ENCODE results near the gene CASS4. TPM values are rescaled to one million over a fixed set of nuclear protein-coding genes. Genes with fewer than 3 reads are reported as not detected.

CASS4 gene
- total RNA-seq, 1 donor from 2014 or later = 2.3 TPM

DNA sequence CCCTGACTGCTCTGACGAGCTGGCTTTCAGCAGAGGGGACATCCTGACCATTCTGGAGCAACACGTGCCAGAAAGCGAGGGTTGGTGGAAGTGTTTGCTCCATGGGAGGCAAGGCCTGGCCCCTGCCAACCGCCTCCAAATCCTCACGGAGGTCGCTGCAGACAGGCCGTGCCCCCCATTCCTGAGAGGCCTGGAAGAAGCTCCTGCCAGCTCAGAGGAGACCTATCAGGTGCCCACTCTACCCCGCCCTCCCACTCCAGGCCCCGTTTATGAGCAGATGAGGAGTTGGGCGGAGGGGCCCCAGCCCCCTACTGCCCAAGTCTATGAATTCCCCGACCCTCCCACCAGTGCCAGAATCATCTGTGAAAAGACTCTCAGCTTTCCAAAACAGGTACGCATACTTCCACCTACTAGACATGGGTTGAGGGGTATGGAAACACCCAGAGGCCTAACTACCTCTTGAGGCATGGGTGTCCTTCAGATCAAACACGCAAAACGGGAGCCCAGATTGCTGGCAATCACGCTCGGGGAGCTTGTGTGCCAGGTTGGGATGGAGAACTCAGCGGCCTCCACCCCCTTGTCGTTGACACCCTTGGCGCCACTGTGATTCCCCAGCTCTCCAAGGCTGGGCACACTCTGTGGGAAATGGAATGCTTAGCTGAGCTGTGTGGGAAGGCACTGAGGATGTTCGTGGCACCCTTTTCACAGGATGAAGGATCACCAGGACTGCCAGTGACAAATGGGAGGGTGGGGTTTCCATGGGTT is 25.3 kb downstream of the CASS4 start:
- Mint-ChIP-seq H3K27ac (ENCODE audit: unreplicated experiment) (peak overlapping the region; percentile 14), H3K4me3 (ENCODE audit: unreplicated experiment) (no peak overlapping the region), H3K4me1 (ENCODE audit: low read depth, unreplicated experiment) (peaks cover 27% of the 10 kb centered on the region), H3K36me3 (ENCODE audit: low read depth, unreplicated experiment) (no peaks in the 10 kb centered on the region), H3K9me3 (ENCODE audit: unreplicated experiment) (peaks cover 4% of the 10 kb centered on the region), H3K27me3 (ENCODE audit: low read depth, unreplicated experiment) (no peaks in the 10 kb centered on the region)
- Histone ChIP-seq H3K9ac (ENCODE audit: low read length) (no peak overlapping the region), H3K27ac (ENCODE audit: low read depth, low read length) (no peak overlapping the region), H3K79me2 (ENCODE audit: insufficient read depth, low read length) (no peaks in the 10 kb centered on the region), H3K4me2 (ENCODE audit: low read length) (no peak overlapping the region), H2AFZ (ENCODE audit: low read depth, low read length) (no peak overlapping the region), H3K27me3 (ENCODE audit: insufficient read depth, low read length) (no peaks in the 10 kb centered on the region), H3K36me3 (ENCODE audit: insufficient read depth, low read length) (no peaks in the 10 kb centered on the region), H3K4me3 (ENCODE audit: insufficient read depth, low read depth, low read length) (no peak overlapping the region), H3K9me3 (ENCODE audit: insufficient read depth, low read depth, low read length) (no peaks in the 10 kb centered on the region), H3K4me1 (ENCODE audit: insufficient read depth, low read length) (peaks cover 34% of the 10 kb centered on the region), H4K20me1 (ENCODE audit: insufficient read depth, low read length) (no peaks in the 10 kb centered on the region)
- TF ChIP-seq EZH2 (IDR thresholded peaks at IDR 0.05; ENCODE audit: insufficient read depth, low read length) = no peak
- TF ChIP-seq, protein P1, sequence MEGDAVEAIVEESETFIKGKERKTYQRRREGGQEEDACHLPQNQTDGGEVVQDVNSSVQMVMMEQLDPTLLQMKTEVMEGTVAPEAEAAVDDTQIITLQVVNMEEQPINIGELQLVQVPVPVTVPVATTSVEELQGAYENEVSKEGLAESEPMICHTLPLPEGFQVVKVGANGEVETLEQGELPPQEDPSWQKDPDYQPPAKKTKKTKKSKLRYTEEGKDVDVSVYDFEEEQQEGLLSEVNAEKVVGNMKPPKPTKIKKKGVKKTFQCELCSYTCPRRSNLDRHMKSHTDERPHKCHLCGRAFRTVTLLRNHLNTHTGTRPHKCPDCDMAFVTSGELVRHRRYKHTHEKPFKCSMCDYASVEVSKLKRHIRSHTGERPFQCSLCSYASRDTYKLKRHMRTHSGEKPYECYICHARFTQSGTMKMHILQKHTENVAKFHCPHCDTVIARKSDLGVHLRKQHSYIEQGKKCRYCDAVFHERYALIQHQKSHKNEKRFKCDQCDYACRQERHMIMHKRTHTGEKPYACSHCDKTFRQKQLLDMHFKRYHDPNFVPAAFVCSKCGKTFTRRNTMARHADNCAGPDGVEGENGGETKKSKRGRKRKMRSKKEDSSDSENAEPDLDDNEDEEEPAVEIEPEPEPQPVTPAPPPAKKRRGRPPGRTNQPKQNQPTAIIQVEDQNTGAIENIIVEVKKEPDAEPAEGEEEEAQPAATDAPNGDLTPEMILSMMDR (IDR thresholded peaks at IDR 0.05; ENCODE audit: insufficient read depth, low read depth, low read length) = no peak
- FAIRE-seq (no peak), DNase-seq (ENCODE audit: low read depth) (no peak)

DNA sequence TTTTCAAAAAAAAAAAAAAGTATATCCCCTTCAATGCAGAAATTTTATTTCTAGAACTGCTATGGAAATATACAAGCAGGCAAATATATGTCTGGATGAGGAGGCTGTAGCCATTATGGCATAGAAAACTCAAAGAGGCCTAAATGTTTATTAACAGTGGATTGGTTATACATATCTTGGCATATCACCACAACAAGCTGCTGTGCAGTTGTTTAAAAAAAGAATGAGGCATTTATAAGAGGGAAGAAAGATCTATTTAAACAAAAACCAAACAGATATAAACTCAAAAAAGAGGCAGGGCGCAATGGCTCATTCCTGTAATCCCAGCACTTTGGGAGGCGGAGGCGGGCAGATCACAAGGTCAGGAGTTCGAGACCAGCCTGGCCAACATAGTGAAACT is 26.2 kb downstream of the CASS4 start:
- H3K9me3 Mint-ChIP-seq (ENCODE audit: unreplicated experiment) = peaks cover 2% of the 10 kb centered on the region
- no peaks in the 10 kb centered on the region for H3K36me3 ChIP-seq (ENCODE audit: insufficient read depth, low read length)
- no peaks in the 10 kb centered on the region for H4K20me1 ChIP-seq (ENCODE audit: insufficient read depth, low read length)
- no peak overlapping the region for H3K27ac Mint-ChIP-seq (ENCODE audit: unreplicated experiment)
- H2AFZ ChIP-seq (ENCODE audit: low read depth, low read length) = no peak overlapping the region
- no peak overlapping the region for H3K4me3 Mint-ChIP-seq (ENCODE audit: unreplicated experiment)
- DNase-seq (ENCODE audit: low read depth) (no peak), FAIRE-seq (no peak)
- H3K9ac ChIP-seq (ENCODE audit: low read length) = no peak overlapping the region
- H3K4me1 ChIP-seq (ENCODE audit: insufficient read depth, low read length) = peaks cover 29% of the 10 kb centered on the region
- peaks cover 22% of the 10 kb centered on the region for H3K4me1 Mint-ChIP-seq (ENCODE audit: low read depth, unreplicated experiment)
- no peak overlapping the region for H3K27ac ChIP-seq (ENCODE audit: low read depth, low read length)
- no peaks in the 10 kb centered on the region for H3K79me2 ChIP-seq (ENCODE audit: insufficient read depth, low read length)
- no peak overlapping the region for H3K4me2 ChIP-seq (ENCODE audit: low read length)
- TF ChIP-seq EZH2 (IDR thresholded peaks at IDR 0.05; ENCODE audit: insufficient read depth, low read length) = no peak
- TF ChIP-seq, protein P1 (IDR thresholded peaks at IDR 0.05; ENCODE audit: insufficient read depth, low read depth, low read length) = no peak
- H3K27me3 Mint-ChIP-seq (ENCODE audit: low read depth, unreplicated experiment) = no peaks in the 10 kb centered on the region
- no peaks in the 10 kb centered on the region for H3K27me3 ChIP-seq (ENCODE audit: insufficient read depth, low read length)
- H3K4me3 ChIP-seq (ENCODE audit: insufficient read depth, low read depth, low read length) = no peak overlapping the region
- no peaks in the 10 kb centered on the region for H3K9me3 ChIP-seq (ENCODE audit: insufficient read depth, low read depth, low read length)
- H3K36me3 Mint-ChIP-seq (ENCODE audit: low read depth, unreplicated experiment) = peaks cover 2% of the 10 kb centered on the region

DNA sequence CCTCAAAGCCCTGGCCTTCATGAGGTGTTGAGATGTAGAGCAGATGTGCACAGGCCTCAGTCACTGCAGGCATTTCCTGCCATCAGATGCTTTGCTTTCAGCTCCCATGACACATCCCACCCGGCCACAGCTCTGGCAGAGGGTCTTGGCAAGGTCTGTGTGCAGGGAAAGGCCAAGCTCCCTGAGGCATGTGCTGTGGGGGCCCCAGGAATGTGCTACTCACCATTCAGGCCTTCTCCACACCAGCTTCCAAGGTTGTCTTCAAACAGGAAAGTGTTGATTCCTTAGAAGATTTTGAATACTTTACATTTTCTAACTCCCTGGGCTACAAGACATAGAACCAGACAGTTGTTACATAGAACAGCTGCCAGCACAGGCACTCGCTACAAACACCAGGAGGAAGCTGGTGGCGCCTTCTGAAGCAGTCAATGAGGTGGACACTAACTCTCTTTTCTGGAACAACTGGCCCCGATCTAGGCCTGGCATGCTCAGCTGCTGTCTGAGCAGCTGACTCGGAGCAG is 27.8 kb downstream of the CASS4 start:
- H3K4me1 Mint-ChIP-seq (ENCODE audit: low read depth, unreplicated experiment) = peaks cover 17% of the 10 kb centered on the region
- H3K27ac ChIP-seq (ENCODE audit: low read depth, low read length) = peak overlapping the region; percentile 91

More for the DNA sequence above, 27.8 kb downstream of the CASS4 start:
- peak overlapping the region; percentile 94 for H3K27ac Mint-ChIP-seq (ENCODE audit: unreplicated experiment)
- no peaks in the 10 kb centered on the region for H3K27me3 ChIP-seq (ENCODE audit: insufficient read depth, low read length)
- H3K4me3 ChIP-seq (ENCODE audit: insufficient read depth, low read depth, low read length) = no peak overlapping the region
- no peaks in the 10 kb centered on the region for H3K27me3 Mint-ChIP-seq (ENCODE audit: low read depth, unreplicated experiment)
- no peak for TF ChIP-seq EZH2 (IDR thresholded peaks at IDR 0.05; ENCODE audit: insufficient read depth, low read length)
- TF ChIP-seq, protein P1 (IDR thresholded peaks at IDR 0.05; ENCODE audit: insufficient read depth, low read depth, low read length) = no peak
- DNase-seq (ENCODE audit: low read depth) (peak; percentile 100), FAIRE-seq (peak; percentile 82)
- H3K9ac ChIP-seq (ENCODE audit: low read length) = peak overlapping the region; percentile 70
- no peaks in the 10 kb centered on the region for H3K9me3 ChIP-seq (ENCODE audit: insufficient read depth, low read depth, low read length)
- H3K79me2 ChIP-seq (ENCODE audit: insufficient read depth, low read length) = no peaks in the 10 kb centered on the region
- no peaks in the 10 kb centered on the region for H3K36me3 ChIP-seq (ENCODE audit: insufficient read depth, low read length)
- peak overlapping the region; percentile 64 for H3K4me2 ChIP-seq (ENCODE audit: low read length)
- peak overlapping the region; percentile 68 for H3K4me3 Mint-ChIP-seq (ENCODE audit: unreplicated experiment)
- peak overlapping the region; percentile 19 for H2AFZ ChIP-seq (ENCODE audit: low read depth, low read length)
- no peaks in the 10 kb centered on the region for H4K20me1 ChIP-seq (ENCODE audit: insufficient read depth, low read length)
- peaks cover 28% of the 10 kb centered on the region for H3K4me1 ChIP-seq (ENCODE audit: insufficient read depth, low read length)
- peaks cover 2% of the 10 kb centered on the region for H3K36me3 Mint-ChIP-seq (ENCODE audit: low read depth, unreplicated experiment)
- H3K9me3 Mint-ChIP-seq (ENCODE audit: unreplicated experiment) = no peaks in the 10 kb centered on the region

All from astrocyte (in vitro differentiated cells and primary cell).